DOHH2 (cell line): Measurements from ENCODE around the gene PLCE1.

ENCODE experiments used
- H3F3A ChIP-seq: fragments of 200-600 bp; sonication (generic), shearing (Covaris generic); 2 replicates; pipeline ENCODE4 v1.6.0; 2016; ENCODE audit warnings: antibody characterized with exemption, mild to moderate bottlenecking; ENCODE audit not compliant: control insufficient read depth, insufficient read depth
- H3K27ac ChIP-seq: fragments of 200-600 bp; sonication (generic); 2 replicates; pipeline ENCODE4 v1.5.1; 2014; ENCODE audit warnings: low read depth, mild to moderate bottlenecking, low read length, moderate library complexity
- H3K27me3 ChIP-seq: fragments of 200-600 bp; sonication (generic); 2 replicates; pipeline ENCODE4 v1.6.1; 2014; ENCODE audit warnings: mild to moderate bottlenecking, low read length, mixed read lengths; ENCODE audit not compliant: control insufficient read depth
- H3K36me3 ChIP-seq: fragments of 200-600 bp; sonication (generic); 2 replicates; pipeline ENCODE4 v1.6.1; 2014; ENCODE audit warnings: mild to moderate bottlenecking, low read length, moderate library complexity, mixed read lengths; ENCODE audit not compliant: control insufficient read depth
- H3K4me1 ChIP-seq: fragments of 200-600 bp; sonication (generic); 2 replicates; pipeline ENCODE4 v1.6.1; 2014; ENCODE audit warnings: mild to moderate bottlenecking, low read length, mixed read lengths; ENCODE audit not compliant: control insufficient read depth
- H3K4me2 ChIP-seq: fragments of 200-600 bp; sonication (generic); 2 replicates; pipeline ENCODE4 v1.6.0; 2014; ENCODE audit warnings: mild to moderate bottlenecking, low read length, moderate library complexity
- H3K4me3 ChIP-seq: fragments of 200-600 bp; sonication (generic); 2 replicates; pipeline ENCODE4 v1.5.1; 2014; ENCODE audit warnings: mild to moderate bottlenecking, low read length, mixed read lengths
- H3K79me2 ChIP-seq: fragments of 200-600 bp; sonication (generic); 2 replicates; pipeline ENCODE4 v1.6.1; 2014; ENCODE audit warnings: mild to moderate bottlenecking, low read length, mixed read lengths; ENCODE audit not compliant: control insufficient read depth
- H3K9me2 ChIP-seq: fragments of 200-600 bp; sonication (generic); replicated peaks from 2 replicates; pipeline ENCODE4 v1.6.1; 2014; ENCODE audit warnings: mild to moderate bottlenecking, low read length, mixed read lengths; ENCODE audit not compliant: control insufficient read depth
- H3K9me3 ChIP-seq: fragments of 200-600 bp; sonication (generic); 2 replicates; pipeline ENCODE4 v1.6.1; 2014; ENCODE audit warnings: antibody characterized with exemption, low read length, mixed read lengths; ENCODE audit not compliant: control insufficient read depth, insufficient read depth
- H4K20me1 ChIP-seq: fragments of 200-600 bp; sonication (generic); 2 replicates; pipeline ENCODE4 v1.6.0; 2014; ENCODE audit warnings: low read depth, mild to moderate bottlenecking, antibody characterized with exemption, low read length, moderate library complexity; ENCODE audit not compliant: control insufficient read depth, insufficient read depth
- EZH2phosphoT487 ChIP-seq: fragments of 200-600 bp; sonication (generic); IDR thresholded peaks from 2 replicates; pipeline ENCODE4 v1.6.1; 2017; ENCODE audit warnings: borderline replicate concordance, mild to moderate bottlenecking, antibody characterized with exemption, low read length, moderate library complexity, mixed read lengths
- TF ChIP-seq, protein P1 (sequence below): fragments of 200-600 bp; sonication (generic); IDR thresholded peaks from one replicate; pipeline ENCODE4 v1.5.1; 2014; ENCODE audit warnings: antibody characterized with exemption, mild to moderate bottlenecking, low read depth, low read length; ENCODE audit not compliant: poor library complexity, severe bottlenecking

Gene PLCE1

DNA sequence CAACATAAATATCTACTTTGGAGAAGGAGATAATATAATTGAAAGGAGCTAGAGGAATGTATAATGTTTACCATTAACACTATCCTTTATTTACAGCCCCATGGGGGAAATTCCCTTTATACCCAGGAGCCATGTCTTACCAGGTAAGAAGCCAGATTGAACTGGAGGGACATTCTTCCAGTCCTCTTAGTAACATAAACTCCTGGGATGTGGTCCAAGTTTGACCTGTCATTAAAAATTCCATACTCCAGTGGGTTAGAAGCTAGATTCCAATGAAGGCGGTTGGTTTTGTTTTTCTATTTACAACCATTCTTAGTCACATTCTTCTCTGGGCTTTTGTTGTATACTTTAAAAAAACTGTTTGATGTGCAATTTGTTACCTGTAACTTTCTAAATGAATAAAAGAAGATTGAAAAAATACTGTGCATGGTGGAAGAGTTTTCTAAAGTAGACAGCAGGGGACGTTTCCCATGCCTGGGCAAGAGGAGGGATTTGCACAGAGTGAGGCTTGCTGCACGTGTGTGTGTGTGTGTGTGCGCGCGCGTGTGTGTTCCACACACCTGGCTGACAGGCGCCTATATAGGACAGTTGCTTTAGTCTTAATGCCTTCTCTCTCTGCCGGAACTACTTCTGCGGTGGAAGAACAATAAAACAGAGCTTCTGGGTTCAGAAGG, 2.0 kb downstream of the PLCE1 start:
- H4K20me1 ChIP-seq, result no peaks in the 10 kb centered on the region
- no peak overlapping the region for H3K4me3 ChIP-seq
- TF ChIP-seq EZH2phosphoT487, result no peak
- TF ChIP-seq, protein P1, sequence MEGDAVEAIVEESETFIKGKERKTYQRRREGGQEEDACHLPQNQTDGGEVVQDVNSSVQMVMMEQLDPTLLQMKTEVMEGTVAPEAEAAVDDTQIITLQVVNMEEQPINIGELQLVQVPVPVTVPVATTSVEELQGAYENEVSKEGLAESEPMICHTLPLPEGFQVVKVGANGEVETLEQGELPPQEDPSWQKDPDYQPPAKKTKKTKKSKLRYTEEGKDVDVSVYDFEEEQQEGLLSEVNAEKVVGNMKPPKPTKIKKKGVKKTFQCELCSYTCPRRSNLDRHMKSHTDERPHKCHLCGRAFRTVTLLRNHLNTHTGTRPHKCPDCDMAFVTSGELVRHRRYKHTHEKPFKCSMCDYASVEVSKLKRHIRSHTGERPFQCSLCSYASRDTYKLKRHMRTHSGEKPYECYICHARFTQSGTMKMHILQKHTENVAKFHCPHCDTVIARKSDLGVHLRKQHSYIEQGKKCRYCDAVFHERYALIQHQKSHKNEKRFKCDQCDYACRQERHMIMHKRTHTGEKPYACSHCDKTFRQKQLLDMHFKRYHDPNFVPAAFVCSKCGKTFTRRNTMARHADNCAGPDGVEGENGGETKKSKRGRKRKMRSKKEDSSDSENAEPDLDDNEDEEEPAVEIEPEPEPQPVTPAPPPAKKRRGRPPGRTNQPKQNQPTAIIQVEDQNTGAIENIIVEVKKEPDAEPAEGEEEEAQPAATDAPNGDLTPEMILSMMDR, result no peak
- no peaks in the 10 kb centered on the region for H3K4me1 ChIP-seq
- no peak overlapping the region for H3K4me2 ChIP-seq
- no peaks in the 10 kb centered on the region for H3K36me3 ChIP-seq
- no peaks in the 10 kb centered on the region; the same call in 1 of the 2 replicates for H3K9me3 ChIP-seq
- H3K27ac ChIP-seq, result no peak overlapping the region
- H3K9me2 ChIP-seq, result no peaks in the 10 kb centered on the region
- H3F3A ChIP-seq, result no peaks in the 10 kb centered on the region
- H3K79me2 ChIP-seq, result no peaks in the 10 kb centered on the region
- H3K27me3 ChIP-seq, result peaks cover 16% of the 10 kb centered on the region; the same call in 1 of the 2 replicates

DNA sequence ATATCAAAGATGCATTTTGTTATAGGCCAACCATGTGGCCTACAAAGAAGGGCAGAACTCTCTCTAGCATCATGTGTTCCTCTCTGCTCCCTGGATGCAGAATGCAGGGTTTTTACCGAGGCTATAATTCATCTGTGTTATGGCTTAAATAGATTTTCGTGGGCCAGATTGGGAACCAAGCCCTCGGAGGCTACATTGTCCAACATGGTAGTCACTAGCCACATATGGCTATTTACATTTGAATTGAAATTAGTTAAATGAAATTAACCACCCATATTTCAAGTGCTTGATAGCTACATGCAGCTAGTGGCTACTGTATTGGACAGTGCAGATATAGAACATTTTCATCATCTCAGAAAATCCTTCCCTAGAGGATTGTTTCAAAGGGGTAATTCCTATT, 2.8 kb downstream of the PLCE1 start:
- Histone ChIP-seq H3K9me3 (no peaks in the 10 kb centered on the region; the same call in 1 of the 2 replicates), H3K27me3 (peaks cover 18% of the 10 kb centered on the region), H3K36me3 (no peaks in the 10 kb centered on the region), H3F3A (no peaks in the 10 kb centered on the region), H3K4me2 (no peak overlapping the region), H4K20me1 (no peaks in the 10 kb centered on the region), H3K4me1 (no peaks in the 10 kb centered on the region), H3K4me3 (no peak overlapping the region), H3K9me2 (no peaks in the 10 kb centered on the region), H3K79me2 (no peaks in the 10 kb centered on the region), H3K27ac (no peak overlapping the region)
- TF ChIP-seq, protein P1, result no peak
- no peak for TF ChIP-seq EZH2phosphoT487

DNA sequence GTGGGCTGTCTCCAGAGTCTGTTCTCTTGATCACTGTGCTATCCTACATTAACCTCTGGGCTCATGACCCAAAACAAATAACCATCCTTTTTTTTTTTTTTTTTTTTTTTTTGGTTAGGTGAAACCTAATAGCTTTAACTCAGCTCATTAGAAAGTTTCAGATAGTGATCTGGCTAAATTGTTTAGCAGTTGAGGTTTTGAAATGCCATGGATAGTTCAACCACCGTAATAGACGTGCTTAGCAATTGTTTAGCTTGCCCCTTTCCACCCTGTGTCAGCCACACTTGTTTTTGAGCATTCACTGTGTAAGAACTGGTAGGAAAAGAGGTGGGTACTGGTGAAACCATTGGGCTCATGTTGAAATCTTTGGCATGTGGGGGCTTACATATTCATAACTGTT, 3.8 kb downstream of the PLCE1 start:
- Histone ChIP-seq H3K9me3 (no peaks in the 10 kb centered on the region; the same call in 1 of the 2 replicates), H3K4me1 (no peaks in the 10 kb centered on the region), H4K20me1 (no peaks in the 10 kb centered on the region), H3K27me3 (peaks cover 21% of the 10 kb centered on the region), H3K36me3 (no peaks in the 10 kb centered on the region), H3K27ac (no peak overlapping the region), H3K4me3 (no peak overlapping the region), H3F3A (no peaks in the 10 kb centered on the region), H3K9me2 (no peaks in the 10 kb centered on the region), H3K4me2 (no peak overlapping the region), H3K79me2 (no peaks in the 10 kb centered on the region)
- TF ChIP-seq EZH2phosphoT487, result no peak
- TF ChIP-seq, protein P1, result no peak
